ENCODE results near the gene PALB2.
"Not testable (repeated sequence)": the region's sequence is repeated elsewhere in the genome, so short reads cannot be mapped to it uniquely, and the experiment has no call there.

The PALB2 gene

DNA sequence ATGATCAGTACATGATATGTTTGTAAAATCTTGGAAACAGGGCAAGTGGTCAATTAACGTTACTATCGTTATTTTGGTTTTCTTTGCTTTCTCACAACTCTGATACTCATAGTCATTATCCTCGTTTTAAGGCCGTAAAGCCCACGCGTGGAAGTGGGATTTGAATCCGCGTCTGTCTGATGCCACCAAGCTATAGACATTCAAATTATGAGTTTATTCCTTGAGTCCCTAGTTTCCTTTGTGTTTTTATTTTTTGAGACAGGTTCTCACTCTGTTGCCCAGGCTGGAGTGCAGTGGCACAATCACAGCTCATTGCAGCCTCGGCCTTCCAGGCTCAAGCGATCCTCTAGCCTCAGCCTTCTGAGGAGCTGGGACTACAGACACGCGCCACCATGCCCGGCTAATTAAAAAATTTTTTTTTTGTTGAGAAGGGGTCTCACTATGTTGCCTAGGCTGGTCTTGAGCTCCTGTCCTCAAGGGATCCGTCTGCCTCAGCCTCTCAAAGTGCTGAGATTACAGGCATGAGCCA, 1.2 kb upstream of the PALB2 start:
- DNase-seq = peak; percentile 7

DNA sequence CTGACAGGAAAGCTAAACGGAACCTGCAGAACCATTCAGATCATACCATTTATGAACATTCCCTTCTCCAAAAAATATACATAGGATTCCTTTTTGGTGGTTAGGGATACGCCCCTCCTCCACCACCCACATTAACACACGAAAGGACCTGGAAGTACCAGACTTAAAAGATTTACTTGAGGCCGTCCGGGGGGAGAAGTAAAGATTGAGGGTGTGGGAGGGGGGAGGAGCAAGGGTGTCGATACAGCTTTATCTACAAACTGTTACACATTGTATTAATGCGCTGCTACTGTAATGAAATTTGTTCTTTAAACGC, 537 bp downstream of the PALB2 start:
- DNase-seq = peak; percentile 13

DNA sequence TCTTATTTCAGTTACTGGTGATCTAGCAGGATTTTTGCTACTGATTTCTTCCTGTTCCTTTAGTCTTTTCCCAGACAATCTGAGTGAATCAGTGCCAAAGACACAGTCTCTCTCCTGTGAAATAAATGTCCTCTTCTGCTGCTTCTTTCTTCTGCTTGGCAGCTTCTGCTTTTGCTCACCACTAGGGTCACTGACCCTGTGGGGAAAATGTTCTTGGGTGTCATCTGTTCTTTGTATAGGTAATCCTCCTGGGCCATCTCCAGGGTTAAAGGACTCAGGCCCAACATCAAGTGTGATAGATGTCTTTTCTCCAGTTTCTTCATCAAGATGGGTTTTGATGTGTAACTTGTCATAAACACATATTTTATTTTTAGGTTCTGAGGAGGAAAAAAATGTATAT, 5.2 kb downstream of the PALB2 start:
- no peak for DNase-seq

- no peak for DNase-seq
Measured at GRCh38 chr16:23634461-23635036, 6.6 kb downstream of the PALB2 start.

DNA sequence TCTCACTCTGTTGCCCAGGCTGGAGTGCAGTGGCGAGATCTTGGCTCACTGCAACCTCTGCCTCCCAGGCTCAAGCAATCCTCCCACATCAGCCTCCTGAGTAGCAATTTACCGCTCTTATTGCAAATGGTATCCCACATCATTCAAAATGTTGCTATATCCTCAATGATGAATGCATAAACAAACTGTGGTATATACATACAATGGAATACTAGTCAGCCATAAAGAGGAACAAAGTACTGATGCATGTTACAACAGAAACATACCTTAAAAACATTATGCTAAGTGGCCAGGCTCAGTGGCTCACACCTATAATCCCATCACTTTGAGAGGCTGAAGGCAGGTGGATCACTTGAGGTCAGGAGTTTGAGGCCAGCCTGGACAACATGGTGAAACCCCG, 9.2 kb downstream of the PALB2 start:
- DNase-seq = not testable (repeated sequence)

- no peak for DNase-seq
Measured at GRCh38 chr16:23629516-23629915, 11.6 kb downstream of the PALB2 start.

DNA sequence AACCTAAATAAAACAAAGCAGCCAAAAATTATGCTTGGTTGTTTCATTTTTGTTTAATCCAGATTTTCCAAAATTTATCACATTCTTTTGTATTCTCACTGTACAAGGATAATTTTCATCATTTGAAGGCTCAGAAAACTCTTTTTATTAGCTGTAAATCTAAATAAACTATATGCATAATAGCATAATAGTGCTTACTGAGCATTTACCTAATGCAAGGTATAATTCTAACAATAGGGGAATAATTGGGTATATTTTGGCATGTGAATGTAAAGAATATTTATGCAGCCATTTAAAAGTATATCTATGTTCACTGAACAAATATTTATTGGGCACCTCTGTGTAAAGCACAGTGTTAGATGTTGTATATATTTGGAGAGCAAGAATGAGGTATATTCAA, 17.0 kb downstream of the PALB2 start:
- DNase-seq = no peak

GRCh38 chr16:23615805-23616204, 25.3 kb downstream of the PALB2 start:
- DNase-seq = no peak

GRCh38 chr16:23611936-23612335, 29.2 kb downstream of the PALB2 start:
- DNase-seq = no peak

DNA sequence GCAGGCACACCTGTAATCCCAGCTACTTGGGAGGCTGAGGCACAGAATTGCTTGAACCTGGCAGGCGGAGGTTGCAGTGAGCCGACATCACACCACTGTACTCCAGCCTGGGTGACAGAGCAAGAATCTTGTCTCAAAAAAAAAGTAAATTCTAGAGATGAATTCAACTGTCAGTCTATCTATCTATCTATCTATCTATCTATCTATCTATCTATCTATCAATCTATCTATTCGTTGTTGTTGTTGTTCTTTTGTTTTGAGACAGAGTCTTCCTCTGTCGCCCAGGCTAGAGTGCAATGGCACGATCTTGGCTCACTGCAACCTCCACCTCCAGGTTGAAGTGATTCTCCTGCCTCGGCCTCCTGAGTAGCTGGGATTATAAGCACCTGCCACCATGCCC, 30.2 kb downstream of the PALB2 start:
- DNase-seq = not testable (repeated sequence)

- no peak for DNase-seq
Measured at GRCh38 chr16:23609929-23610328, 31.2 kb downstream of the PALB2 start.

DNA sequence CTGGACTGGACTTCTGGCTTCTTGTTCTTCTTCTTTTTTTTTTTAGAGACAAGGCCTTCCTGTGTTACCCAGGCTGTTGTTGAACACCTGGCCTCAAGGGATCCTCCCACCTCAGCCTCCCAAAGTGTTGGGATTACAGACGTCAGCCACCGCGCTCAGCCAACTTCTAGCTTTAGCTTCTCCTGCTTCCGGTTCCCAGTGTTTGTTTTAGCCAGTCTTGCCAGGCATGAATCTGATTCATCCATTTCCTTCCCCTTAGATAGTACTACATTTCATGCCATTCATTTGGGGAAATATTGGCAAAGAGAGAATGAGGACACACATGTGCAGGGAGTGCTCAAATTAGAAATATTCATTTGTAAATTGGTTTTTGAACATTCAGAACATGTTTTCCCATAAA, 32.9 kb downstream of the PALB2 start:
- no peak for DNase-seq

DNA sequence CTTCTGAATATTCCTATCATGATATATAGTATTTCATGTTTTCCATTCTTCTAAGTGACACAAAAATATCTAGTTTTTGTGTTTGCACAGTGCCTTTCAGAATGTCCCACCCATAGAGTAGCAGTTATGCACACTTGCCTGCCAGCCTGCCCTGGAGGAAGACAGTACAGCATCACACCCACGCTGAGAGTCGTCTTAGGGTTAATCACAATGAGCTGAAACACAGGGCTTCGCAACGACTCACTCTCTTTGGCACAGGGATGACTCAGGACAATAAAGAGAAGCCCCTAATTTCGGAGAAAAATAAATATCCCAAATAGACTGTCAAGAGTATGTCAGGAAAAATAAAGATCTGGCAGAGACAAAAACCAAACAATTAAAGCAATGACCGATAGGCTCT, 33.4 kb downstream of the PALB2 start:
- DNase-seq = no peak

GRCh38 chr16:23597003-23597756, 43.9 kb downstream of the PALB2 start:
- peak; percentile 34 for DNase-seq

DNA sequence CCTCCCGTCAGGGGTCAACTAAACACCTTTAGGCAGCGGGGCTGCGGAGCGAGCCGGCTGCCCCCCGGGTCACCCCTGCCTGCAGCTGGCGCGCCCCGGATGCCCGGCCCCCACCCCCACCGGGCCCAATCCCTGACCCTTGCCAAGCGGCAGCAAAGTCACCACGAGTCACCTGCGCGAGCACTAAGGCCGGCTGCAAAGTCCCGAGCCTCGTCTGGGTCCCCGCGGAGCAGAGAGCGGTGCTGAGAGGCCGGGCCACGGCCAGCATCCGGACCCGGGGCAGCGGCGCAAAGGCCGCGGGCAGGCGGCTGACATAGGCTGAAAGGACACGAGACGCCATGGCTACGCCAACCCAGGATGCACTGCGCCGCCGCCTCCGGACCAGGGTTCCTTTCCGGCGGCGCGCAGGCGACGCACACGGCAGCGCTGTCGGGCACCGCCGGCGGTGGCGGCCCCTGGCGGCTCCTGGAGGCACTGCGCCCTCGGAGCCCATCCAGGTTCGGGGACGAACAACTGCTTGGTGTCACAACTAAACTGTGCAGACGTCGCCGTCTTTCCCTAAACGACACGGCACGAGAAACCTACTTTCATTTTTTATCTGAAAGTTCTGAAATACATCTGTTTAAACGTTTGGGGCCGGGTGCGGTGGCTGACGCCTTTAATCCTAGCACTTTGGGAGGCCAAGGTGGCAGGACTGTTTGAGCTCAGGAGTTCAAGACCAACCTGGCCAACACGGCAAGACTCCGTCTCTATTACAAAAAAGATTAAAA, 45.0 kb downstream of the PALB2 start, which contains the start of gene NDUFAB1:
Gene NDUFAB1, minus strand, starts transcription at position 366 of the 770 bp plus-strand sequence. Its CDS starts 26 bp downstream, at position 340.
- DNase-seq = peak; percentile 97

- no peak for DNase-seq
Measured at GRCh38 chr16:23595246-23595950, 45.7 kb downstream of the PALB2 start.

GRCh38 chr16:23594186-23594585, 46.9 kb downstream of the PALB2 start:
- DNase-seq = no peak

- DNase-seq = no peak
Measured at GRCh38 chr16:23590181-23590580, 50.9 kb downstream of the PALB2 start.

DNA sequence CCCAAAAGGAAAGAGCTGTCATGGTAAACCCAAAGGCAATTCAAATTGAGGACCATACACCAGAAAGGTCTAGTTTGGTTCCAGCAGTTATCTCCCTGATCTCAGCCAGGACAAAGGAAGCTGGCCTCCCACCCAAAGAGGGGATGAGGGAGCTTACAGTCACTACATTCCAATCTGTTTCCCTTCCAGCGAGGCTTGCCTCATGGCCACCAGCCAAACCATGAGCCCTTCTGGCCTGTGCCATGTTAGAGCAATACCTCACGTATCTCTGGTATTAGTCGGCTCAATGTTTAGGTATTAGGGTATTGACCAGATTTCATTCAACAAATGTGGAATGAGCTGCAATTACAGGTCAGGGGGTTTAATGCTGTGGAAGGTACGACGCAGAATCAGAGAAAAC, 53.4 kb downstream of the PALB2 start:
- no peak for DNase-seq

GRCh38 chr16:23584186-23585076, 56.7 kb downstream of the PALB2 start:
- DNase-seq = no peak

- DNase-seq = not testable (repeated sequence)
Measured at GRCh38 chr16:23583271-23583670, 57.8 kb downstream of the PALB2 start.

DNA sequence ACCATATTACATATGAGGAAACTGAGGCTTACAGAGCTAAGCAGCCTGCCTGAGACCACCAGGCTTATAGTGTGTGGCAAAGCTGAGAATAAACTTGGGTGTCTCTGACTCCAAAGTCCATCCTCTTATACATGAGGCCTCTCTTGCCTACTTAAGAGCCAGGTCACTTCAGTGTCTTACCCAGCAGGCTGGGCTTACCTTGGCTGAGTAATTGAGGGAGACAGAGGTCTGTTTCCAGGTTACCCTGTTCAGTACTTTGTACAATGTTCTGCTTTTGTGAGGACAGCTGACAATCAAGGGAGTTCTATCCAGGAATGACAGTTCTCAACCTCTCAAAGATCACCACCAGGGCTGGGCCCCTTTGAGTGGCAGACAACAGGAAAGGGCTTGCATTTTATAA, 59.3 kb downstream of the PALB2 start:
- DNase-seq = no peak
